Adrenal gland (tissue), 12 donors: ENCODE data around the gene SLC17A7. TPM values are rescaled to one million over a fixed set of nuclear protein-coding genes. Genes with fewer than 3 reads are reported as not detected.
A peak's percentile ranks its signal among the peaks of the same experiment; 100 is the strongest.
"Not testable (repeated sequence)": the region's sequence is repeated elsewhere in the genome, so short reads cannot be mapped to it uniquely, and the experiment has no call there.

Source experiments
- DNase-seq, 7 donors: peaks; one replicate each; pipeline ENCODE4 v3.0.0-alpha.2; 2019 to 2020
- H3K27ac ChIP-seq, 5 donors: fragments of 200-600 bp; sonication (generic) in 4 of 5; 1 replicate in 3 of 5; 2 replicates in 2 of 5; pipeline versions ENCODE4 v1.5.1 to v1.8.0; 2016 to 2020; ENCODE audit warnings: mild to moderate bottlenecking in 1 of 5
- H3K27me3 ChIP-seq: fragments of 200-600 bp; 2 replicates; pipeline ENCODE4 v1.8.0; 2021
- H3K36me3 ChIP-seq, 2 donors: fragments of 200-600 bp; replicated peaks in 1 of 2; 1 replicate in 1 of 2; 2 replicates in 1 of 2; pipeline versions ENCODE4 v1.5.1 to v1.8.0; 2018 to 2022
- H3K4me1 ChIP-seq, 2 donors: fragments of 200-600 bp; replicated peaks in 1 of 2; 1 replicate in 1 of 2; 2 replicates in 1 of 2; pipeline versions ENCODE4 v1.5.1 to v1.8.0; 2018 to 2021
- H3K4me3 ChIP-seq, 4 donors: fragments of 200-600 bp; sonication (generic) in 3 of 4; one replicate each; pipeline ENCODE4 v1.5.1; 2016 to 2018
- H3K9me3 ChIP-seq, 3 donors: fragments of 200-600 bp; sonication (generic) in 1 of 3; replicated peaks in 1 of 3; 1 replicate in 2 of 3; 2 replicates in 1 of 3; pipeline versions ENCODE4 v1.5.1 to v1.8.0; 2016 to 2021
- CTCF ChIP-seq, 6 experiments: fragments of 450-650 bp in 4 of 6; fragments of 200-600 bp in 2 of 6; sonication (generic) in 1 of 6; IDR thresholded peaks; 1 replicate in 5 of 6; 2 replicates in 1 of 6; pipeline versions ENCODE4 v1.5.1 to v1.8.0; 2016 to 2021; ENCODE audit warnings: antibody characterized with exemption in 6 of 6, mild to moderate bottlenecking in 2 of 6, moderate library complexity in 1 of 6
- POLR2A ChIP-seq, 2 donors: fragments of 450-650 bp; IDR thresholded peaks; one replicate each; pipeline ENCODE4 v1.6.1; 2017; ENCODE audit warnings: antibody characterized with exemption in 2 of 2, mild to moderate bottlenecking in 2 of 2, moderate library complexity in 1 of 2
- WGBS, 4 donors: extraction: QIAGEN DNeasy Blood & Tissue Kit in 2 of 4; methylation state at CpG; one replicate each; pipeline versions ENCODE4 v1.1.5 to v1.1.7; 2013 to 2017; 5-methylcytosine and 5-hydroxymethylcytosine counted together
- intact Hi-C, 2 donors: fragments of 100-400 bp; cut with DNase I; formaldehyde crosslinking; loops; one replicate each; pipeline versions ENCODE4 v1.14.1 to v1.15.0; 2022 to 2023
- polyA plus RNA-seq, 3 donors: library from polyadenylated mRNA; stranded (reverse); fragments of 200-250 nt in 2 of 3; fragments of 350-450 nt in 1 of 3; fragmentation: Illumina TruSeq in 1 of 3; extraction: RNeasy Lipid Tissue Mini Kit (QIAGEN cat#74804) in 1 of 3; gene quantifications; one replicate each; pipeline ENCODE4 v1.2.3, GENCODE V29; 2013 to 2014
- total RNA-seq, 9 donors: library from RNA; depleted of rRNA in 4 of 9; stranded (reverse); fragments of >200 nt in 4 of 9; fragments of 120-200 nt in 1 of 9; fragmentation: NEBNext Ultra II Directional in 1 of 9; extraction: Animal tissue kit (Norgen Biotek cat#: 25700) in 1 of 9; gene quantifications; one replicate each; pipeline versions ENCODE4 v1.1.0 to v1.2.4, GENCODE V29; 2013 to 2023
- donor health status: healthy with polysubstance abuse.
- donor health status: Bipolar disorder and iron deficiency.
- donor health status: DM: yes; HTN: yes; CAD: no.
- donor health status: DM: no; HTN: no; CAD: no.
- donor health status: DM: no; HTN: no; CAD: no.
- donor health status: DM: yes; HTN: yes; CAD: no.

SLC17A7 gene
- total and polyA plus RNA-seq, 12 donors = 0.06 to 9.6 (median 1.2) TPM

DNA sequence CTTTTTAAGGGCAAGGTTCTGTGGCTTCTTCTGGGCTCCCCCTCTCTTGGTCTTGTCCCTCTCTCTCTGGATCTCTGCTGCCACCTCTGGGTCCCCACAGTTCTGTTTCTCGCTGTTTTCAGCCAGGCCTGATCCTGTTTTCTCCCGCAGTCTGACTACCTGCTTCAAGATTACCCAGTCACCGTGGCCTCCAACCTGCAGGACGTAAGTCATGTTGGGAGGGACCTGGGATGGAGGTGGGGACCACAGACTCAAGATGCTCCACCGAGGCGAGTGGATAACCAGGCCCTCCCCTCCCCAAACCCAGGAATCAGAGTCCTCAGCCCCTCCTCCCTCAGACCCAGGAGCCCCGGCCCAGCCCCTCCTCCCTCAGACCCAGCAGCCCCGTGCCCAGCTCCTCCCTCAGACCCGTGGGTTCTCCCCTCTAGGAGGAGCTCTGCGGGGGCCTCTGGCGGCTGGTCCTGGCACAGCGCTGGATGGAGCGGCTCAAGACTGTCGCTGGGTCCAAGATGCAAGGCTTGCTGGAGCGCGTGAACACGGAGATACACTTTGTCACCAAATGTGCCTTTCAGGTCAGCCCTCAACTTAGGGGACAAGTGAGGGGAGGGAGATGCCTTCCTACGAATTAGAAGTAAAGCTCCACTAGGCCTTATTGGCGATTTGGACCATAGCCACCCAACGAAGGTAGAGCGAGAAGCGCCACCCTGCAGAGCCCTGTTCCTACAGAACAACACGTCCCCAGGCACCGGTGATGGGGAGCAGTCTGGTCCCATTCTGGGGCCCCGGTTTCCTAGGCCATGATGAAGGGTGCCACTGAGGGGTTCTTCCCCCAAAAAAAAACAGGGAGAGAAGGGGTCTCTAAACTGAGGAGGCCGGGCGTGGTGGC lies 34.9 kb upstream of the SLC17A7 start:
- Histone ChIP-seq H3K4me3 (no peak overlapping the region), H3K36me3 (no peaks in the 10 kb centered on the region), H3K27ac (no peak overlapping the region), H3K9me3 (no peaks in the 10 kb centered on the region), H3K4me1 (peaks cover 5 to 6% of the 10 kb centered on the region in 2 donors), H3K27me3 (no peaks in the 10 kb centered on the region)
- no peak for TF ChIP-seq POLR2A (IDR thresholded peaks at IDR 0.05)
- TF ChIP-seq CTCF (IDR thresholded peaks at IDR 0.05) = peak in 5 of 6 experiments; percentile 6 to 31 (median 11)
- WGBS, 4 donors = 59 to 81% (median 69%) methylated on average over 17 to 27 of the region's 27 CpGs
- intact Hi-C loops = no loop called here
- DNase-seq = no peak

GRCh38 chr19:49475191-49475917 lies 34.0 kb upstream of the SLC17A7 start:
- peaks cover 5 to 6% of the 10 kb centered on the region in 2 donors for H3K4me1 ChIP-seq
- peak overlapping the region in 1 of 5 donors; percentile 11 for H3K27ac ChIP-seq
- intact Hi-C loops = no loop called here

GRCh38 chr19:49474542-49474924 lies 33.2 kb upstream of the SLC17A7 start:
- TF ChIP-seq POLR2A (IDR thresholded peaks at IDR 0.05) (no peak), CTCF (IDR thresholded peaks at IDR 0.05) (no peak)
- no peaks in the 10 kb centered on the region for H3K9me3 ChIP-seq
- H3K36me3 ChIP-seq = no peaks in the 10 kb centered on the region
- 7 to 12% (median 8%) methylated on average over 9 to 11 of the region's 11 CpGs for WGBS, 4 donors
- no peaks in the 10 kb centered on the region for H3K27me3 ChIP-seq
- DNase-seq = no peak
- H3K4me3 ChIP-seq = peak overlapping the region in 2 of 4 donors; percentile 73
- peak overlapping the region in 2 of 5 donors; percentile 72 to 73 for H3K27ac ChIP-seq
- intact Hi-C loops = no loop called here
- peaks cover 5 to 6% of the 10 kb centered on the region in 2 donors for H3K4me1 ChIP-seq

More at GRCh38 chr19:49475191-49475917, 34.0 kb upstream of the SLC17A7 start:
- no peak overlapping the region for H3K4me3 ChIP-seq
- no peaks in the 10 kb centered on the region for H3K36me3 ChIP-seq
- TF ChIP-seq CTCF (IDR thresholded peaks at IDR 0.05) (no peak), POLR2A (IDR thresholded peaks at IDR 0.05) (no peak)
- H3K27me3 ChIP-seq = no peaks in the 10 kb centered on the region
- 70 to 76% (median 74%) methylated on average over 14 to 15 of the region's 15 CpGs for WGBS, 4 donors
- no peak for DNase-seq
- no peaks in the 10 kb centered on the region for H3K9me3 ChIP-seq

DNA sequence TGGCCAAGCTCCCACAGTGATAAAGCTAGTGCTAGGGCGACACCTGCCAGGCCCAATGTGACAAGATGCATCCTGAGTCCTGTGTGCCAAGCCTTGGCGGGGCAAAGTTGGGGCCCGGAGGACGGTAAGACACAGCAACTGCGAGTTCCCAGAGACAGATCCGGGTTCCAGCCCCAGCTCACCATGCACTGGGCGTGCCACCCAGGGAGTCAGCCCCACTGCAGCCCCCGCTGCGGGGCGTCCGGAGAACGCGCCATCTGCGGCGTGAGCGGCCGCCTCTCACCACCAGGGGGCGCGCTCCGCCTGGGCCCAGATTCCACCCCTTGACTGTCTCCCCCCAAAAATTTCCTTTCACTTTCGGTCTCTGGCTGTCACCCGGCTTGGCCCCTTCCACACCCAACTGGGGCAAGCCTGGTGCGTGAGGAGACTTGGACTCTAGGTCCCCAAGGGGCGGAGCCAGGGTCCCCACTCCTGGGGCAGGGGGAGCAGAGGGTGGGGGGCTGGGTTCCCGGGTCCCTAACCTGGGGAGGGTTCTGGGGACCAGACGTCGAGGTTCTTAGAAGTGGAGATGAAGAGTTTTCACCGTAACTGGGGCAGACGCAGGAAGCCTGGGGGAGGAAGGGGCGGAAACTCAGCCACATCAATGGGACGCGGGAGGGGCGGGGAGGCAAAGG lies 32.7 kb upstream of the SLC17A7 start, which contains the start of gene FLT3LG:
TSS of gene FLT3LG (plus strand) at position 348 of the 674 bp plus-strand sequence. CDS start 425 bp downstream, outside the sequence.
- TF ChIP-seq CTCF (IDR thresholded peaks at IDR 0.05) (peak; percentile 90 to 99 (median 96)), POLR2A (IDR thresholded peaks at IDR 0.05) (no peak)
- DNase-seq = peak; percentile 70 to 87 (median 78)
- intact Hi-C loops = no loop called here
- Histone ChIP-seq H3K4me1 (peaks cover 5 to 6% of the 10 kb centered on the region in 2 donors), H3K27me3 (no peaks in the 10 kb centered on the region), H3K4me3 (peak within 1 kb of the TSS in 3 of 4 donors; percentile 73 to 94 (median 73)), H3K9me3 (no peaks in the 10 kb centered on the region), H3K27ac (peak within 1 kb of the TSS in 4 of 5 donors; percentile 35 to 74 (median 72)), H3K36me3 (no peaks in the 10 kb centered on the region)
- WGBS, 4 donors = 1 to 2% (median 1%) methylated on average over 9 to 33 of the region's 33 CpGs

DNA sequence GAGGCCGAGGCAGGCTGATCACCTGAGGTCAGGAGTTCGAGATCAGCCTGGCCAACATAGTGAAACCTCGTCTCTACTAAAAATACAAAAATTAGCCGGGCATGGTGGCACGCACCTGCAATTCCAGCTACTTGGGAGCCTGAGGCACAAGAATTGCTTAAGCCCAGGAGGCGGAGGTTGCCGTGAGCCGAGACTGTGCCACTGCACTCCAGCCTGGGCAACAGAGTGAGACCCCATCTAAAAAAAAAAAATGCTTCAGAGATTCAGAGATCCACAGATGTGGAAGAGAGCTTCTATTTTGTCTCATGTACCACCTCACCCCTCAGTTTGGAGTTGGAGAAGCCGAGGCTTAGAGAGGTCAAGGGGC lies 32.2 kb upstream of the SLC17A7 start:
- WGBS, 4 donors = 63 to 71% (median 68%) methylated on average over 9 of the region's 9 CpGs
- H3K36me3 ChIP-seq, H3K27me3 ChIP-seq, DNase-seq, H3K9me3 ChIP-seq, intact Hi-C loops, H3K4me1 ChIP-seq: not testable (repeated sequence)
- H3K4me3 ChIP-seq = peak overlapping the region in 1 of 4 donors; percentile 73
- H3K27ac ChIP-seq = peak overlapping the region in 3 of 5 donors; percentile 72 to 74 (median 73)
